GM18520 (cell line): ENCODE data around the gene MYOCD.
"Not testable (repeated sequence)": the region's sequence is repeated elsewhere in the genome, so short reads cannot be mapped to it uniquely, and the experiment has no call there.

Experiments used
- ATAC-seq: cut with Tn5 transposase; IDR thresholded peaks from one replicate; pipeline ENCODE4 v1.9.1; 2021; ENCODE audit not compliant: unreplicated experiment

Gene MYOCD

GRCh38 chr17:12665263-12666210, at the start of gene MYOCD:
TSS of gene MYOCD (plus strand) at chr17:12665890. CDS start at chr17:12666189, 299 bp downstream.
- no peak for ATAC-seq

- ATAC-seq = no peak
Measured at GRCh38 chr17:12616161-12616560, 49.5 kb upstream of the MYOCD start.

GRCh38 chr17:12618557-12618956, 47.1 kb upstream of the MYOCD start:
- ATAC-seq = no peak

- no peak for ATAC-seq
Measured at GRCh38 chr17:12619459-12620199, 46.1 kb upstream of the MYOCD start.

- ATAC-seq = no peak
Measured at GRCh38 chr17:12620200-12620720, 45.4 kb upstream of the MYOCD start.

GRCh38 chr17:12622726-12623125, 43.0 kb upstream of the MYOCD start:
- no peak for ATAC-seq

- no peak for ATAC-seq
Measured at GRCh38 chr17:12623220-12623848, 42.4 kb upstream of the MYOCD start.

- no peak for ATAC-seq
Measured at GRCh38 chr17:12624211-12624610, 41.5 kb upstream of the MYOCD start.

GRCh38 chr17:12625092-12625491, 40.6 kb upstream of the MYOCD start:
- ATAC-seq = no peak

- no peak for ATAC-seq
Measured at GRCh38 chr17:12627177-12627629, 38.5 kb upstream of the MYOCD start.

GRCh38 chr17:12627781-12628451, 37.8 kb upstream of the MYOCD start:
- ATAC-seq = no peak

- ATAC-seq = no peak
Measured at GRCh38 chr17:12631076-12631475, 34.6 kb upstream of the MYOCD start.

- ATAC-seq = no peak
Measured at GRCh38 chr17:12632785-12633184, 32.9 kb upstream of the MYOCD start.

- ATAC-seq = no peak
Measured at GRCh38 chr17:12634789-12635414, 30.8 kb upstream of the MYOCD start.

GRCh38 chr17:12635996-12636395, 29.7 kb upstream of the MYOCD start:
- not testable (repeated sequence) for ATAC-seq

- ATAC-seq = no peak
Measured at GRCh38 chr17:12637015-12637414, 28.7 kb upstream of the MYOCD start.

- no peak for ATAC-seq
Measured at GRCh38 chr17:12637745-12638651, 27.7 kb upstream of the MYOCD start.

GRCh38 chr17:12640364-12640763, 25.3 kb upstream of the MYOCD start:
- no peak for ATAC-seq

GRCh38 chr17:12641084-12641483, 24.6 kb upstream of the MYOCD start:
- no peak for ATAC-seq
